Tibial artery (tissue), 4 donors: ENCODE measurements around the gene CDKN2AIPNL.

Experiments
- DNase-seq, 2 donors: peaks; one replicate each; pipeline ENCODE4 v3.0.0-alpha.2; 2019
- H3K27ac ChIP-seq, 2 donors: fragments of 200-600 bp; sonication (generic) in 1 of 2; 1 replicate in 1 of 2; 2 replicates in 1 of 2; pipeline ENCODE4 v1.5.1; 2018 to 2019; ENCODE audit warnings: mild to moderate bottlenecking in 1 of 2
- H3K27me3 ChIP-seq, 2 donors: fragments of 200-600 bp; sonication (generic) in 1 of 2; one replicate each; pipeline versions ENCODE4 v1.5.1 to v1.6.0; 2016 to 2019
- H3K36me3 ChIP-seq, 3 donors: fragments of 200-600 bp; sonication (generic) in 2 of 3; one replicate each; pipeline ENCODE4 v1.5.1; 2016 to 2019; ENCODE audit warnings: mild to moderate bottlenecking in 2 of 3
- H3K4me1 ChIP-seq, 4 donors: fragments of 200-600 bp; sonication (generic) in 2 of 4; 1 replicate in 3 of 4; 2 replicates in 1 of 4; pipeline ENCODE4 v1.5.1; 2016 to 2019
- H3K4me3 ChIP-seq, 2 donors: fragments of 200-600 bp; sonication (generic) in 1 of 2; 1 replicate in 1 of 2; 2 replicates in 1 of 2; pipeline ENCODE4 v1.5.1; 2018 to 2019; ENCODE audit warnings: mild to moderate bottlenecking in 2 of 2
- H3K9me3 ChIP-seq, 3 donors: fragments of 200-600 bp; sonication (generic) in 1 of 3; one replicate each; pipeline ENCODE4 v1.5.1; 2016 to 2019
- CTCF ChIP-seq, 2 experiments: fragments of 200-600 bp in 1 of 2; fragments of 450-650 bp in 1 of 2; IDR thresholded peaks; one replicate each; pipeline ENCODE4 v1.5.1; 2017 to 2019; ENCODE audit warnings: antibody characterized with exemption in 2 of 2, mild to moderate bottlenecking in 1 of 2, moderate library complexity in 1 of 2
- intact Hi-C: fragments of 100-400 bp; cut with DNase I; formaldehyde crosslinking; loops from one replicate; pipeline ENCODE4 v1.15.0; 2023; ENCODE audit warnings: low total_unique reads

Gene CDKN2AIPNL

GRCh38 chr5:134411228-134411545 is 494 bp downstream of the CDKN2AIPNL start:
- H3K9me3 ChIP-seq = no peaks in the 10 kb centered on the region
- no peak for TF ChIP-seq CTCF (IDR thresholded peaks at IDR 0.05)
- no peaks in the 10 kb centered on the region for H3K27me3 ChIP-seq
- no peak for DNase-seq
- peaks cover 0 to 13% (median 0%) of the 10 kb centered on the region in 3 donors for H3K36me3 ChIP-seq
- peaks cover 0 to 23% (median 22%) of the 10 kb centered on the region in 4 donors for H3K4me1 ChIP-seq
- intact Hi-C loops = loop anchor here (5.0 kb wide), 3 partner anchors 56 to 166 kb away; partner anchors contain the start of gene JADE2
- H3K27ac ChIP-seq = peak overlapping the region; percentile 78 to 84
- peak overlapping the region; percentile 93 to 95 for H3K4me3 ChIP-seq

GRCh38 chr5:134410822-134411221 is 859 bp downstream of the CDKN2AIPNL start:
- DNase-seq = no peak
- H3K9me3 ChIP-seq = no peaks in the 10 kb centered on the region
- peaks cover 0 to 17% (median 0%) of the 10 kb centered on the region in 3 donors for H3K36me3 ChIP-seq
- peak overlapping the region in 1 of 2 donors; percentile 84 for H3K27ac ChIP-seq
- no peaks in the 10 kb centered on the region for H3K27me3 ChIP-seq
- no peak for TF ChIP-seq CTCF (IDR thresholded peaks at IDR 0.05)
- intact Hi-C loops = loop anchor here (5.0 kb wide), 3 partner anchors 56 to 166 kb away; partner anchors contain the start of gene JADE2
- peaks cover 0 to 23% (median 22%) of the 10 kb centered on the region in 4 donors for H3K4me1 ChIP-seq
- peak overlapping the region; percentile 93 to 95 for H3K4me3 ChIP-seq

DNA sequence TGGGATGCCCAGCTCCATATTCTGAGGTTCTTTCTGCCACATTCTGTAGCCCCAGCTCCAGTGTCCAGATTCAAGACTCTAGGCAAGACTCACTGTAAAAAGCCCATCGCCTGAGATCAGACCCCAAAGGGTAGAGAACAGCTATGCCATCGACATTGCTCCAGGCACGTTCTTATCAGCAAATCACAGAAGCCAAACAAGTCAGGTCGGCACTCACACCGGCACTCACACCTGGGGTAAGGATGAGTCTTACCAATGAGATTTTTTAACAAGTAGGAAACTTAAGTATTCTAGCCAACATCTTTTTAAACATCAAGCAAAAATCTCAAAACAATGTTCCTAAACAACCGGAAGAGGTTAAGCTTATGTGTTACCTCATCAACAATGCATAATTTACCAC is 2.4 kb downstream of the CDKN2AIPNL start:
- H3K4me3 ChIP-seq = no peak overlapping the region
- DNase-seq = no peak
- H3K36me3 ChIP-seq = peaks cover 4 to 23% (median 4%) of the 10 kb centered on the region in 3 donors
- no peaks in the 10 kb centered on the region for H3K27me3 ChIP-seq
- no peak for TF ChIP-seq CTCF (IDR thresholded peaks at IDR 0.05)
- no peak overlapping the region for H3K27ac ChIP-seq
- H3K9me3 ChIP-seq = no peaks in the 10 kb centered on the region
- peaks cover 0 to 23% (median 22%) of the 10 kb centered on the region in 4 donors for H3K4me1 ChIP-seq
- intact Hi-C loops = loop anchor here (10.0 kb wide), 1 partner anchor 495 kb away; the partner anchor contains the start of gene PCBD2

DNA sequence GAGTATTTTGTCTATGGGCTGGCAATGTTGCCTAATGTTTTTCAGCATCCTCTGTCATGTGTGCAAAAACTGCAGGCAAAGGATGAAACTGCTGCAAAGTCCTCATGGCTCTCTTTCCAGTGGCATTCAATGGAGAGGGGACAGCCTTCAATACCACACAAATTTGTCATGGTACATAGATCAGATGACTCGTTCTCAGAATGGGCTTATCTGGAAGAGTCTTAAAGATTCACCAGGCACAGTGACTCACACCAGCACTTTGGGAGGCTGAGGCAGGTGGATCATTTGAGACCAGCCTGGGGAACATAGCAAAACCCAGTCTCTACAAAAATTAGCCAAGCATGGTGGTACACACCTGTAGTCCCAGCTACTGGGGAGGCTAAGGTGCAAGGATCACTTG is 5.3 kb downstream of the CDKN2AIPNL start:
- H3K9me3 ChIP-seq = no peaks in the 10 kb centered on the region
- TF ChIP-seq CTCF (IDR thresholded peaks at IDR 0.05) = no peak
- H3K27me3 ChIP-seq = no peaks in the 10 kb centered on the region
- intact Hi-C loops = loop anchor here (10.0 kb wide), 1 partner anchor 498 kb away; the partner anchor contains the start of gene PCBD2
- H3K4me1 ChIP-seq = peaks cover 0 to 14% (median 13%) of the 10 kb centered on the region in 4 donors
- no peak overlapping the region for H3K27ac ChIP-seq
- H3K4me3 ChIP-seq = no peak overlapping the region
- H3K36me3 ChIP-seq = peaks cover 10 to 37% (median 13%) of the 10 kb centered on the region in 3 donors
- no peak for DNase-seq

DNA sequence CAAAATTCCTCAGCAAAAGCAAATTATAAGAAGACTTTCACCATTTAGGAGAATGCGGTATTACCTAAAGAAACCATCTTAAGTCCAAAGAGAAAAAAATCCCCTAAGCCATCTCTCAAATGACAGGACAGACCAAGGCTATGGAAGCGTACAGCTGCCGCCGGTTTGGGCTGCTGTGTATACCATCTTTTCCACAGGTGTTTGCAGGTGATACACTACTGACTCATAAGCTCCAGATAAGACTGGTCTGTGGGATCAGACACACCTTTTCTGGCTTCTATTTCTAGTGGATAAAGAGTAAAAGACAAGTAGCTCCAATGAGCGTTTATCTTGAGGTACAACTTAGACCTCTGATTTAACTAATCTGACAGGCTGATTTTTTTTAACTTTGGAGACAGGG is 7.7 kb downstream of the CDKN2AIPNL start:
- Histone ChIP-seq H3K4me1 (no peaks in the 10 kb centered on the region), H3K27ac (no peak overlapping the region), H3K4me3 (no peak overlapping the region), H3K36me3 (peaks cover 10 to 50% (median 14%) of the 10 kb centered on the region in 3 donors), H3K9me3 (no peaks in the 10 kb centered on the region), H3K27me3 (no peaks in the 10 kb centered on the region)
- no peak for TF ChIP-seq CTCF (IDR thresholded peaks at IDR 0.05)
- intact Hi-C loops = loop anchor here (10.0 kb wide), 1 partner anchor 501 kb away; the partner anchor contains the start of gene PCBD2
- DNase-seq = no peak
